Measurements from ENCODE around the gene ELANE. TPM values are rescaled to one million over a fixed set of nuclear protein-coding genes. Genes with fewer than 3 reads are reported as not detected.
A peak's percentile ranks its signal among the peaks of the same experiment; 100 is the strongest.

Gene ELANE
- total RNA-seq, 4 donors from 2014 or later, result 1.9 to 2.1 (median 2.1) TPM; not detected in 1

GRCh38 chr19:843180-843835, 8.8 kb upstream of the ELANE start:
- DNase-seq, result peak in 1 of 2 donors; percentile 46
- Histone ChIP-seq H3K27me3 (no peaks in the 10 kb centered on the region), H3K4me1 (peaks cover 14 to 17% of the 10 kb centered on the region in 2 donors), H3K9me3 (no peaks in the 10 kb centered on the region), H3K27ac (no peak overlapping the region), H3K4me3 (replicated peaks in 1 of 3) (peak overlapping the region in 1 of 3 donors; percentile 5), H3K36me3 (no peaks in the 10 kb centered on the region)
- no peak for TF ChIP-seq POLR2A (IDR thresholded peaks at IDR 0.05)
- no peak for TF ChIP-seq CTCF (IDR thresholded peaks at IDR 0.05)
- WGBS, 2 donors, result 0 to 50% methylated on average over 2 to 5 of the region's 46 CpGs
- intact Hi-C loops (cut with DNase I), result no loop called here

GRCh38 chr19:843836-844545, 8.1 kb upstream of the ELANE start:
- peak overlapping the region in 1 of 3 donors; percentile 5 for H3K4me3 ChIP-seq (replicated peaks in 1 of 3)
- H3K4me1 ChIP-seq, result peaks cover 14 to 19% of the 10 kb centered on the region in 2 donors
- 26 to 41% methylated on average over 17 to 27 of the region's 70 CpGs for WGBS, 2 donors
- no peak for DNase-seq
- TF ChIP-seq CTCF (IDR thresholded peaks at IDR 0.05), result no peak
- TF ChIP-seq POLR2A (IDR thresholded peaks at IDR 0.05), result no peak
- H3K9me3 ChIP-seq, result no peaks in the 10 kb centered on the region
- intact Hi-C loops (cut with DNase I), result no loop called here
- no peaks in the 10 kb centered on the region for H3K36me3 ChIP-seq
- no peaks in the 10 kb centered on the region for H3K27me3 ChIP-seq
- no peak overlapping the region for H3K27ac ChIP-seq

- intact Hi-C loops (cut with DNase I), result no loop called here
- TF ChIP-seq POLR2A (IDR thresholded peaks at IDR 0.05) (no peak), CTCF (IDR thresholded peaks at IDR 0.05) (no peak)
- WGBS, 2 donors, result 27 to 50% methylated on average over 7 to 8 of the region's 11 CpGs
- peaks cover 14 to 19% of the 10 kb centered on the region in 2 donors for H3K4me1 ChIP-seq
- no peaks in the 10 kb centered on the region for H3K27me3 ChIP-seq
- no peak overlapping the region for H3K27ac ChIP-seq
- H3K36me3 ChIP-seq, result no peaks in the 10 kb centered on the region
- H3K9me3 ChIP-seq, result no peaks in the 10 kb centered on the region
- H3K4me3 ChIP-seq (replicated peaks in 1 of 3), result no peak overlapping the region
- DNase-seq, result peak; percentile 26 to 40
Measured at GRCh38 chr19:844546-844971, 7.5 kb upstream of the ELANE start.

- no peaks in the 10 kb centered on the region for H3K27me3 ChIP-seq
- H3K4me3 ChIP-seq (replicated peaks in 1 of 3), result no peak overlapping the region
- peaks cover 23 to 28% of the 10 kb centered on the region in 2 donors for H3K4me1 ChIP-seq
- H3K36me3 ChIP-seq, result no peaks in the 10 kb centered on the region
- TF ChIP-seq CTCF (IDR thresholded peaks at IDR 0.05) (no peak), POLR2A (IDR thresholded peaks at IDR 0.05) (no peak)
- DNase-seq, result no peak
- intact Hi-C loops (cut with DNase I), result no loop called here
- no peak overlapping the region for H3K27ac ChIP-seq
- H3K9me3 ChIP-seq, result no peaks in the 10 kb centered on the region
- WGBS, 2 donors, result 72 to 75% methylated on average over 35 to 36 of the region's 37 CpGs
Measured at GRCh38 chr19:845707-846521, 6.2 kb upstream of the ELANE start.

Measured in thyroid gland (tissue), 4 donors.